Osteocyte (in vitro differentiated cells): ENCODE measurements around the gene BNC2. TPM values are rescaled to one million over a fixed set of nuclear protein-coding genes. Genes with fewer than 3 reads are reported as not detected.

Experiments used
- DNase-seq: peaks from one replicate; pipeline ENCODE4 v3.0.0; 2021; ENCODE audit warnings: mixed read lengths; ENCODE audit not compliant: unreplicated experiment; ENCODE audit errors: extremely low spot score
- H3K27ac Mint-ChIP-seq: one replicate; pipeline ENCODE4 v1.8.0; 2021; ENCODE audit warnings: mild to moderate bottlenecking, mixed read lengths; ENCODE audit not compliant: unreplicated experiment
- H3K27me3 Mint-ChIP-seq: one replicate; pipeline ENCODE4 v1.8.0; 2021; ENCODE audit warnings: mixed read lengths; ENCODE audit not compliant: unreplicated experiment
- H3K36me3 Mint-ChIP-seq: one replicate; pipeline ENCODE4 v1.8.0; 2021; ENCODE audit warnings: mixed read lengths; ENCODE audit not compliant: unreplicated experiment
- H3K4me1 Mint-ChIP-seq: one replicate; pipeline ENCODE4 v1.8.0; 2021; ENCODE audit warnings: mixed read lengths; ENCODE audit not compliant: unreplicated experiment
- H3K4me3 Mint-ChIP-seq: one replicate; pipeline ENCODE4 v1.8.0; 2021; ENCODE audit warnings: mild to moderate bottlenecking, moderate library complexity, mixed read lengths; ENCODE audit not compliant: unreplicated experiment
- H3K9me3 Mint-ChIP-seq: one replicate; pipeline ENCODE4 v1.8.0; 2021; ENCODE audit warnings: mixed read lengths; ENCODE audit not compliant: unreplicated experiment
- CTCF ChIP-seq: fragments of 200-600 bp; sonication (generic); IDR thresholded peaks from 2 replicates; pipeline ENCODE4 v1.5.0; 2021; ENCODE audit warnings: antibody characterized with exemption, mild to moderate bottlenecking, moderate library complexity
- total RNA-seq: library from RNA; stranded (reverse); gene quantifications from 2 replicates; pipeline ENCODE4 v1.2.1, GENCODE V29; 2021

The BNC2 gene
- total RNA-seq, 1 donor from 2014 or later: 66.5 TPM

GRCh38 chr9:16652582-16652981 lies 217.9 kb downstream of the BNC2 start:
- Mint-ChIP-seq H3K4me3 (peak overlapping the region; percentile 60), H3K9me3 (no peaks in the 10 kb centered on the region), H3K27me3 (no peaks in the 10 kb centered on the region), H3K27ac (peak overlapping the region; percentile 81), H3K36me3 (peaks cover 8% of the 10 kb centered on the region), H3K4me1 (peaks cover 49% of the 10 kb centered on the region)
- TF ChIP-seq CTCF: no peak
- DNase-seq: no peak

DNA sequence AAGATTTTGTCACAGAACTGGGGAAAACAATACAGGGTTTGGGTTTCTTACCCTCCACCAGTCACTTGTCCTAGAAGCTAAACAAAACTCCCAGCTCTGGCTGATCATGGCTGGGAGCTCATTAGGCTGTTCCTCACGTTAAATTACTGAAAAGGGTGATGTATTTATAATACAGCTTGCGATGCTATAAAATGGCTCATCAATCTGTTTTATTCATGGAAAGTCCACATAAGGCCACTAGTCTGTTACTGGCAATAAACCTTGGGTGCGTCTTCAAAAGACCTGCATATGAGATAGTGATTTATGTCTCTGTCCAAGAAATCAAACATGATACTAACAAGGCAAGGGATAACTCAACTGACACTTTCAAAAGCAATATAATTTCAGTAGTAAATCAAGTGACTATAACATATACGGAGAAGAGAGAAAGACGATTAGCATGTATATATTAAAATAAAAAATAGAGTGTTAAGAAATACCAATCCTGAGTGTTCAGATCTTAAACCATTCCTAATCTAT lies 219.0 kb downstream of the BNC2 start:
- no peaks in the 10 kb centered on the region for H3K27me3 Mint-ChIP-seq
- H3K9me3 Mint-ChIP-seq: no peaks in the 10 kb centered on the region
- no peak for TF ChIP-seq CTCF
- H3K4me1 Mint-ChIP-seq: peaks cover 45% of the 10 kb centered on the region
- peaks cover 12% of the 10 kb centered on the region for H3K36me3 Mint-ChIP-seq
- H3K4me3 Mint-ChIP-seq: no peak overlapping the region
- H3K27ac Mint-ChIP-seq: peak overlapping the region; percentile 81
- DNase-seq: no peak

- peaks cover 9% of the 10 kb centered on the region for H3K9me3 Mint-ChIP-seq
- no peak overlapping the region for H3K4me3 Mint-ChIP-seq
- H3K4me1 Mint-ChIP-seq: peaks cover 49% of the 10 kb centered on the region
- no peak for TF ChIP-seq CTCF
- H3K36me3 Mint-ChIP-seq: peaks cover 13% of the 10 kb centered on the region
- H3K27ac Mint-ChIP-seq: peak overlapping the region; percentile 54
- no peak for DNase-seq
- no peaks in the 10 kb centered on the region for H3K27me3 Mint-ChIP-seq
Measured at GRCh38 chr9:16645970-16646369, 224.5 kb downstream of the BNC2 start.

DNA sequence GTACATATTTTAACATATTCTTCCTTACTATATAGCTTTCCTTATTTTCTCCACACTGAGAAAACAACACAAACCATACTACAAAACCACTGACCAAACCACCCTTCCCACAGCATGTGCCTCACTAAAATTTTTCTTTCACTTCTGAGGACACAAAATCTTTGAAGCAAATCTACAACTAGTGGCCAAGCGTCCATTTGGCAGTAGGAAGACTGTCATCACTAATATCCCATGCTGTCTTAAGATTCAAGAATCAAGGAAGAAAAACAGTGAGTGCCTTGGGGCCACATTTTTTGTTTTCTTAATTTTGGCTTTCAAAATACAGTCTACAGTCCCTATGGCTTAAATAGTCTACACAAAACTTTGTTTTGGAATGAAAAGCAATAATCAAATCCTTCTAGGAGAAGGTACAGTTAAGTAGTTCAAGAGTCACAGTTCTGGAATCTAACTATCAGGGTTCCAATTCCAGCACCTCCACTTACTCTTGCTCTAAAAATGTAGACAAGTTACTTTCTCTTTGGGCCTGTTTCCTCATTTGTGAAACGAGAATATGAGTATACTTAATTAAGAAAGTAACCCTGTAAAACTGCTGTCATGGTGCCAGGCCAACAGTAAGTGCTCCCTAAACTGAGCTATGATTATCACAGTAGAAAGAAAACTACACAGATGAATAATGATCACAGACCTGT lies 227.9 kb downstream of the BNC2 start:
- peaks cover 69% of the 10 kb centered on the region for H3K4me1 Mint-ChIP-seq
- H3K27me3 Mint-ChIP-seq: no peaks in the 10 kb centered on the region
- H3K27ac Mint-ChIP-seq: peak overlapping the region; percentile 82
- H3K4me3 Mint-ChIP-seq: no peak overlapping the region
- no peak for TF ChIP-seq CTCF
- H3K9me3 Mint-ChIP-seq: peaks cover 9% of the 10 kb centered on the region
- no peak for DNase-seq
- peaks cover 13% of the 10 kb centered on the region for H3K36me3 Mint-ChIP-seq

GRCh38 chr9:16640649-16641048 lies 229.8 kb downstream of the BNC2 start:
- TF ChIP-seq CTCF: peak; percentile 40
- Mint-ChIP-seq H3K36me3 (peaks cover 11% of the 10 kb centered on the region), H3K9me3 (peaks cover 6% of the 10 kb centered on the region), H3K4me1 (peaks cover 69% of the 10 kb centered on the region), H3K27me3 (no peaks in the 10 kb centered on the region), H3K4me3 (no peak overlapping the region), H3K27ac (peak overlapping the region; percentile 10)
- DNase-seq: no peak
